CD14-positive monocyte (primary cell): Measurements from ENCODE around the gene RAI1. TPM values are rescaled to one million over a fixed set of nuclear protein-coding genes. Genes with fewer than 3 reads are reported as not detected.

Experiments used
- DNase-seq, 3 donors: peaks; one replicate each; pipeline ENCODE4 v3.0.0-alpha.2; 2011 to 2022
- H2AFZ ChIP-seq: 2 replicates; pipeline ENCODE4 v1.6.0; 2012; ENCODE audit warnings: mild to moderate bottlenecking, low read depth, low read length, inconsistent platforms; ENCODE audit not compliant: insufficient read depth, poor library complexity, severe bottlenecking
- H3K27ac ChIP-seq, 2 donors: 1 replicate in 1 of 2; 2 replicates in 1 of 2; pipeline ENCODE4 v1.5.1; 2012 to 2013; ENCODE audit warnings: low read length in 2 of 2, control low read depth in 1 of 2, inconsistent platforms in 1 of 2, low read depth in 1 of 2, mild to moderate bottlenecking in 1 of 2
- H3K27me3 ChIP-seq, 2 donors: one replicate each; pipeline versions ENCODE4 v1.6.0 to v1.6.1; 2011 to 2013; ENCODE audit warnings: low read length in 2 of 2; ENCODE audit not compliant: control insufficient read depth in 2 of 2, insufficient read depth in 2 of 2
- H3K36me3 ChIP-seq, 2 donors: replicated peaks in 1 of 2; 1 replicate in 1 of 2; 2 replicates in 1 of 2; pipeline versions ENCODE4 v1.5.1 to v1.6.1; 2012 to 2013; ENCODE audit warnings: low read length in 2 of 2, control low read depth in 1 of 2, inconsistent platforms in 1 of 2, mild to moderate bottlenecking in 1 of 2; ENCODE audit not compliant: insufficient read depth in 2 of 2, control insufficient read depth in 1 of 2
- H3K4me1 ChIP-seq, 2 donors: 1 replicate in 1 of 2; 2 replicates in 1 of 2; pipeline versions ENCODE4 v1.5.1 to v1.6.1; 2012 to 2013; ENCODE audit warnings: low read length in 2 of 2, control low read depth in 1 of 2, inconsistent platforms in 1 of 2, mild to moderate bottlenecking in 1 of 2, moderate library complexity in 1 of 2; ENCODE audit not compliant: insufficient read depth in 2 of 2, control insufficient read depth in 1 of 2
- H3K4me2 ChIP-seq: replicated peaks from 2 replicates; pipeline ENCODE3; 2012; ENCODE audit warnings: low read length, moderate library complexity, mild to moderate bottlenecking; ENCODE audit not compliant: poor library complexity, severe bottlenecking; ENCODE audit errors: extremely low read depth
- H3K4me3 ChIP-seq, 3 experiments: fragments of 200-600 bp in 1 of 3; sonication (generic) in 1 of 3; replicated peaks in 1 of 3; 1 replicate in 2 of 3; 2 replicates in 1 of 3; pipeline ENCODE4 v1.5.1; 2011 to 2013; ENCODE audit warnings: low read length in 3 of 3, mild to moderate bottlenecking in 3 of 3, control low read depth in 2 of 3, low read depth in 2 of 3, inconsistent platforms in 1 of 3, moderate library complexity in 1 of 3
- H3K79me2 ChIP-seq: 2 replicates; pipeline ENCODE4 v1.6.0; 2012; ENCODE audit warnings: mild to moderate bottlenecking, control low read depth, inconsistent platforms, low read length, moderate library complexity; ENCODE audit not compliant: insufficient read depth
- H3K9ac ChIP-seq: 2 replicates; pipeline ENCODE4 v1.6.0; 2017; ENCODE audit warnings: low read length, mild to moderate bottlenecking; ENCODE audit not compliant: insufficient read depth, poor library complexity, severe bottlenecking
- H3K9me3 ChIP-seq, 2 donors: replicated peaks in 1 of 2; 1 replicate in 1 of 2; 2 replicates in 1 of 2; pipeline versions ENCODE4 v1.5.1 to v1.6.1; 2012 to 2013; ENCODE audit warnings: low read length in 2 of 2, control low read depth in 1 of 2; ENCODE audit not compliant: control insufficient read depth in 1 of 2, insufficient read depth in 1 of 2
- H4K20me1 ChIP-seq: 2 replicates; pipeline ENCODE4 v1.6.0; 2012; ENCODE audit warnings: mild to moderate bottlenecking, low read length, control low read depth, moderate library complexity; ENCODE audit not compliant: insufficient read depth
- H3K27ac Mint-ChIP-seq, 7 donors: one replicate each; pipeline ENCODE4 v1.8.0; 2020; ENCODE audit warnings: mild to moderate bottlenecking in 7 of 7, mixed read lengths in 7 of 7, moderate library complexity in 6 of 7, inconsistent platforms in 2 of 7
- H3K27me3 Mint-ChIP-seq, 3 donors: one replicate each; pipeline ENCODE4 v1.8.0; 2021 to 2022; ENCODE audit warnings: low read depth in 3 of 3, mild to moderate bottlenecking in 3 of 3, mixed read lengths in 3 of 3, moderate library complexity in 3 of 3, inconsistent platforms in 1 of 3
- H3K36me3 Mint-ChIP-seq, 2 donors: one replicate each; pipeline ENCODE4 v1.8.0; 2020; ENCODE audit warnings: mixed read lengths in 2 of 2, inconsistent platforms in 1 of 2, mild to moderate bottlenecking in 1 of 2
- H3K4me1 Mint-ChIP-seq: one replicate; pipeline ENCODE4 v1.8.0; 2020; ENCODE audit warnings: mild to moderate bottlenecking, mixed read lengths
- H3K4me3 Mint-ChIP-seq, 2 donors: one replicate each; pipeline ENCODE4 v1.8.0; 2020; ENCODE audit warnings: mild to moderate bottlenecking in 2 of 2, mixed read lengths in 2 of 2, moderate library complexity in 1 of 2
- H3K9me3 Mint-ChIP-seq, 7 donors: one replicate each; pipeline ENCODE4 v1.8.0; 2020 to 2022; ENCODE audit warnings: mixed read lengths in 7 of 7, mild to moderate bottlenecking in 6 of 7, moderate library complexity in 6 of 7, inconsistent platforms in 2 of 7
- WGBS: methylation state at CpG from one replicate; pipeline ENCODE4 v1.1.5; 2013; ENCODE audit warnings: missing lambda C conversion rate; ENCODE audit not compliant: insufficient coverage; 5-methylcytosine and 5-hydroxymethylcytosine counted together
- intact Hi-C, 2 donors: fragments of 100-400 bp; cut with micrococcal nuclease; formaldehyde crosslinking; loops; one replicate each; pipeline versions ENCODE4 v1.15.0 to v1.15.1; 2023
- polyA plus RNA-seq, 3 donors: library from polyadenylated mRNA; depleted of rRNA in 1 of 3; unstranded in 2 of 3; stranded (reverse) in 1 of 3; fragments of 300-500 nt in 2 of 3; fragments of >200 nt in 1 of 3; fragmentation: Illumina TruSeq in 2 of 3; gene quantifications; 1 replicate in 2 of 3; 2 replicates in 1 of 3; pipeline ENCODE4 v1.2.3, GENCODE V29; 2012 to 2021
- TF ChIP-seq, protein P1 (sequence below): fragments of 200-600 bp; IDR thresholded peaks from one replicate; pipeline ENCODE4 v1.8.0; 2022; ENCODE audit warnings: antibody characterized with exemption, mild to moderate bottlenecking

RAI1 gene
- polyA plus RNA-seq, 3 donors = 0.89 to 4.4 (median 1.5) TPM

DNA sequence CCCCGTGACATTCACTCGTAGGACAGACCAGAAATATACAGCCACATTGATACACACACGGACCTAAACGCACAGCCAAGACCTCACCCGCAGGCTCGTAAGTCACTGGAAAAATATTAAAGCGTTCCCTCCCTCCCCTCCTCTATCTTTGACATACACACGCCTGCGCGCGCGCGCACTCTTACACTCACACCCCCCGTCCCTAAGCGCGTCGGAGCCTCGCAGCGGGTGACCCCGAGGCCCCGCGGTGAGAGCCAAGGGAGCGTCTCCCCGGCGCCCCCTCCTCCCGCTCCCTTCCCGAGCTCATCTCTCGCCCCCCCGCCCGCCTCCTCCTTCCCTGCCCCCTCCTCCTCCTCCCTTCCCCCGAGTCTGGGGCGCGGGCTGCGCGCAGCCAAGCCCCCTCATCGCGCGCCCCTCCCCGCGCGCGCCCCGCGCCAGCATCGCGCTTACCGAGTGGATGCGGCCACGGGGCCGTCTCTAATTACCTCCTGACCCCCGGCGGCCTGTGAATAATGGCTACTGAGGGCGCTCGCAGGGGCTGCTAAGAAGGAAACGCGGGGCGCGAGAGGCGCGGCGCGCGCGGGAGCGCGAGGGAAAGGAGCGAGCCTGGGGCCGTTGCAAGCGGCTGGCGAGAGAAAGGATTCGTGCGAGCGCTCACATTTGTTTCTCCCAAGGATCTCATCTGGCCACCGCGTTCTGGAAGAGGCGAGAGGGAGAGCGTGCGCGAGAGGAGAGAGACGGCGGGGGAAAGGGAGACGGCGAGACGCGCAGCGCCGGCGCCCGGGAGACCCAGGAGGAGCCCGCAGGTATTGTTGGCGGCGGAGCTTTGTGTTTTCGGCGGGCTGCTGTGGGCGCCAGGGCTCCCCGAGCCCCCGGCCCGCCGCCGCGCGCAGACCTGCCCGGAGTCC, 42.4 kb downstream of the RAI1 start:
- intact Hi-C loops = no loop called here
- H2AFZ ChIP-seq = no peak overlapping the region
- H4K20me1 ChIP-seq = peaks cover 100% of the 10 kb centered on the region
- H3K27ac ChIP-seq = no peak overlapping the region
- Mint-ChIP-seq H3K27ac (peak overlapping the region in 1 of 7 donors; percentile 60), H3K9me3 (peaks cover 0 to 19% (median 9%) of the 10 kb centered on the region in 7 donors), H3K4me3 (peak overlapping the region; percentile 75 to 87), H3K27me3 (peaks cover 45 to 55% (median 53%) of the 10 kb centered on the region in 3 donors), H3K4me1 (peaks cover 41% of the 10 kb centered on the region), H3K36me3 (peaks cover 38 to 39% of the 10 kb centered on the region in 2 donors)
- under 1% methylated on average over 91 of the region's 103 CpGs for WGBS
- peaks cover 32 to 45% of the 10 kb centered on the region in 2 donors for H3K4me1 ChIP-seq
- H3K9me3 ChIP-seq = no peaks in the 10 kb centered on the region
- H3K4me2 ChIP-seq = peak overlapping the region; percentile 76
- H3K9ac ChIP-seq = no peak overlapping the region
- peaks cover 14% of the 10 kb centered on the region for H3K79me2 ChIP-seq
- H3K36me3 ChIP-seq = peaks cover 0 to 10% of the 10 kb centered on the region in 2 donors
- no peak for DNase-seq
- H3K27me3 ChIP-seq = peaks cover 23 to 44% of the 10 kb centered on the region in 2 donors
- H3K4me3 ChIP-seq = peak overlapping the region in 1 of 3 experiments; percentile 67
- TF ChIP-seq, protein P1, sequence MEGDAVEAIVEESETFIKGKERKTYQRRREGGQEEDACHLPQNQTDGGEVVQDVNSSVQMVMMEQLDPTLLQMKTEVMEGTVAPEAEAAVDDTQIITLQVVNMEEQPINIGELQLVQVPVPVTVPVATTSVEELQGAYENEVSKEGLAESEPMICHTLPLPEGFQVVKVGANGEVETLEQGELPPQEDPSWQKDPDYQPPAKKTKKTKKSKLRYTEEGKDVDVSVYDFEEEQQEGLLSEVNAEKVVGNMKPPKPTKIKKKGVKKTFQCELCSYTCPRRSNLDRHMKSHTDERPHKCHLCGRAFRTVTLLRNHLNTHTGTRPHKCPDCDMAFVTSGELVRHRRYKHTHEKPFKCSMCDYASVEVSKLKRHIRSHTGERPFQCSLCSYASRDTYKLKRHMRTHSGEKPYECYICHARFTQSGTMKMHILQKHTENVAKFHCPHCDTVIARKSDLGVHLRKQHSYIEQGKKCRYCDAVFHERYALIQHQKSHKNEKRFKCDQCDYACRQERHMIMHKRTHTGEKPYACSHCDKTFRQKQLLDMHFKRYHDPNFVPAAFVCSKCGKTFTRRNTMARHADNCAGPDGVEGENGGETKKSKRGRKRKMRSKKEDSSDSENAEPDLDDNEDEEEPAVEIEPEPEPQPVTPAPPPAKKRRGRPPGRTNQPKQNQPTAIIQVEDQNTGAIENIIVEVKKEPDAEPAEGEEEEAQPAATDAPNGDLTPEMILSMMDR = no peak

GRCh38 chr17:17724307-17725010, 43.2 kb downstream of the RAI1 start:
- TF ChIP-seq, protein P1 = no peak
- H3K79me2 ChIP-seq = peaks cover 17% of the 10 kb centered on the region
- H2AFZ ChIP-seq = no peak overlapping the region
- intact Hi-C loops = no loop called here
- peak overlapping the region; percentile 76 to 93 for H3K4me3 Mint-ChIP-seq
- WGBS = 2% methylated on average over 38 of the region's 53 CpGs
- H3K9me3 ChIP-seq = no peaks in the 10 kb centered on the region
- peaks cover 100% of the 10 kb centered on the region for H4K20me1 ChIP-seq
- peaks cover 41% of the 10 kb centered on the region for H3K4me1 Mint-ChIP-seq
- H3K36me3 ChIP-seq = peaks cover 0 to 10% of the 10 kb centered on the region in 2 donors
- H3K27me3 ChIP-seq = peaks cover 23 to 44% of the 10 kb centered on the region in 2 donors
- H3K4me3 ChIP-seq = peak overlapping the region in 2 of 3 experiments; percentile 14 to 67
- H3K9me3 Mint-ChIP-seq = peaks cover 0 to 19% (median 9%) of the 10 kb centered on the region in 7 donors
- peak overlapping the region; percentile 32 for H3K9ac ChIP-seq
- peaks cover 31 to 36% of the 10 kb centered on the region in 2 donors for H3K36me3 Mint-ChIP-seq
- peak overlapping the region in 2 of 7 donors; percentile 31 to 41 for H3K27ac Mint-ChIP-seq
- peak overlapping the region; percentile 76 for H3K4me2 ChIP-seq
- no peak overlapping the region for H3K27ac ChIP-seq
- H3K27me3 Mint-ChIP-seq = peaks cover 43 to 54% (median 53%) of the 10 kb centered on the region in 3 donors
- DNase-seq = peak in 1 of 3 donors; percentile 18
- H3K4me1 ChIP-seq = peaks cover 32 to 45% of the 10 kb centered on the region in 2 donors
